Endothelial cell of hepatic sinusoid (primary cell): ENCODE results near the gene COL24A1.
"Not testable (repeated sequence)": the region's sequence is repeated elsewhere in the genome, so short reads cannot be mapped to it uniquely, and the experiment has no call there.

Experiments used
- in situ Hi-C: cut with HindIII; loops from 2 replicates; pipeline ENCODE4 v1.10.0; 2017; ENCODE audit warnings: low sequenced_read_pairs

Gene COL24A1

DNA sequence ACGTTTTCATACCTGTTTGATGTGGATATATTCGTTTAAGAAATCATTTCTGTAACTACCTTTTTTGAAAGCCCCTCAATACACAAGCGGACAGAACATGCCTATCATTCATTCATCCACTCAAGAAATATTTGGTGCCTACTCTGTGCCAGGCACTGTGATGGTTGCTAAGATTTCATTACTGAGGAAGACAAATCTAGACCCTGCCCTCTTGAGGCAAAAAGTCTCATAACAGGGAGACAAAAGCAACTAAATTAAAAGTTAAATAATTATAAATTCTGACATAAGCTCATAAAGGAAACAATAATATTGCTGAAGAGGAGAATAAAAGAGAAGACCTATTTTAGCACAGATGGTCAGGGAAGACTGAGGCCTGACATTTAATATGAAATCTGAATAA is 244.8 kb downstream of the COL24A1 start:
- in situ Hi-C loops: no loop called here

DNA sequence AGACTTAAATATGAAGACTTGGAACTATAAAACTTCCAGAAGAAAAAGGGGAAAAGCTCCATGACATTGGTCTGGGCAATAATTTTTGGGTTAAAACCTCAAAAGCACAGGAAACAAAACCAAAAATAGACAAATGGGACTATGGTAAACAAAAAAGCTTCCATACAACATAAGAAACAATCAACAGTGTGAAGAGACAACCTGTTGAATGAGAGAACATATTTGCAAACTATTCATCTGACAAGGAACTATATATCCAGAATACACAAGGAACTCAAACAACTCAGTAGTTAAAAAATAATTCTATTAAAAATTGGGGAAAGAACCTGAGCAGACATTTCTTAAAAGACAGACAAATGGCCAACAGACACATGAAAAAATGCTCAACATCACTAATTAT is 255.7 kb downstream of the COL24A1 start:
- in situ Hi-C loops: no loop called here

- in situ Hi-C loops: no loop called here
Observed at GRCh38 chr1:85898861-85899260, 257.7 kb downstream of the COL24A1 start.

- in situ Hi-C loops: no loop called here
Observed at GRCh38 chr1:85894651-85895050, 261.9 kb downstream of the COL24A1 start.

- in situ Hi-C loops: no loop called here
Observed at GRCh38 chr1:85892366-85892765, 264.2 kb downstream of the COL24A1 start.

DNA sequence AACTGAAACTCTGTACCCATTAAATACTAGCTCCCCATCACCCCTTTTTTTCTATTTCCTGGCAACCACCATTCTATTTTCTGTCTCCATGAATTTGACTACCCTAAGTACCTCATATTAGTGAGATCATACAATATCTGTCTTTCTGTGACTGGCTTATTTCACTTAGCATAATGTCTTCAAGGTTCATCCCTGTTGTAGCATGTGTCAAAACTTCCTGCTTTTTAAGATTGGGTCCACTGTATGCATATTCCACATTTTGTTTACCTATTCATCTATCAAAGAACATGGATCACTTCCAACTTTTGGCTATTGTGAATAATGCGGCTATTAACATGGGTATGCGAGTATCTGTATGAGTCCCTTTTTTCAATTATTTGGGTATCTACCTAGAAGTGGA is 266.7 kb downstream of the COL24A1 start:
- in situ Hi-C loops: no loop called here

- in situ Hi-C loops: no loop called here
Observed at GRCh38 chr1:85888921-85889320, 267.7 kb downstream of the COL24A1 start.

- in situ Hi-C loops: no loop called here
Observed at GRCh38 chr1:85884372-85885035, 272.1 kb downstream of the COL24A1 start.

GRCh38 chr1:85867189-85867588 is 289.4 kb downstream of the COL24A1 start:
- in situ Hi-C loops: no loop called here

- in situ Hi-C loops: no loop called here
Observed at GRCh38 chr1:85865213-85865612, 291.4 kb downstream of the COL24A1 start.

DNA sequence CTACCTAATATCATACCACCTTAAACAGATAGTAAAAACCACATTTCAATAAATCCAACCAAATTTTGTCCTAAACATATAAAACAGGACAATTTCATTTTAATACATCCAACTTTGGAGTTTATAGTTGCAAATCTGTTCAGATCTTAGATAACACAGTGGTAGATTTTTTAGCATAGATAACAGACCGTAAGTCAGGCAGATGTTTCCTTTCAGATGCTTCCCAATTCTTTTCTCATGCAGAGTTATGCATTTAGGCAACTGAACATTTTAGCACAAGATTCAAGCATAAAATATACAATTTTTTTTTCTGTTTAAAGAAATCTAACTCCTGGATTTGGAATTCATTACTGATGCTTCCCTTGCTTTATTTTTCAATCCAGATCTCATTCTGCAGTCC is 291.8 kb downstream of the COL24A1 start:
- in situ Hi-C loops: no loop called here

- in situ Hi-C loops: not testable (repeated sequence)
Observed at GRCh38 chr1:85863639-85864038, 292.9 kb downstream of the COL24A1 start.

DNA sequence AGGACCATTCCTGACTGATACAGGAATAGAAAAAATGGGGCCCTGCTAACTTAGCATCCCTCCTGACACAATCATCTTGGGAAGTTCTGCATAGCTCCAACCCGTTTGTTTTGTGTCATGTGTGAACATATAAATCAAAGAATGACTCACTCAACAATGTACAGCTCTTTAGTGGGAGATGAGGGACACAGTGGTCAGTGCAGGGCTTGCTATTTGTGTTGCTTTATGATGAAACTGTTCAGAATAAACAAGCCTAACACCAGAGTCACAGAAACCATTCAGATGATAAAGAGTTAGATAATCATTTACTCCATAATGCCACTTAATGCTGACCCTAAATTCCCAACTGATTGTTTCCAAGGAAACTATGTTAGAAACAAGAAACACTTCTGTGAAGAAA is 294.1 kb downstream of the COL24A1 start:
- in situ Hi-C loops: no loop called here

GRCh38 chr1:85857991-85858390 is 298.6 kb downstream of the COL24A1 start:
- in situ Hi-C loops: no loop called here

- in situ Hi-C loops: no loop called here
Observed at GRCh38 chr1:85850238-85850637, 306.3 kb downstream of the COL24A1 start.

- in situ Hi-C loops: no loop called here
Observed at GRCh38 chr1:85849660-85850059, 306.9 kb downstream of the COL24A1 start.

DNA sequence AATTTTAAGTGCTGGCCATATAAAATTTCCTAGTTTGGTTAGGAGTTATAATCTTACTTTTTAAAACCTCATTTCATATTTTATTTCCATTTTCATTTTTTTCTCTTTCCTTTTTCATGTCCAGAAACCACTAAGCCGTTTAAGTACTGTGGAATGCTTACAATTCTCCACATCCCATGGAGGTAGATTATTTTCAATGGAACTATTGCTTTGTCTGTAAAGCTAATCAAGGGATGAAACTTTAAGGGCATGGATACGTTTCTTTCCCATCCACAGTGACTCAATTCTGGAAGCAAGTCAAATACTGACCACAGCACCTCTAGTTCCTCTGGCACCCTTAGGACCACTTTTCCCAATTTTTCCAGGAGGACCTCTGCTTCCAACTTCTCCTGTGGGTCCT is 309.2 kb downstream of the COL24A1 start:
- in situ Hi-C loops: no loop called here

DNA sequence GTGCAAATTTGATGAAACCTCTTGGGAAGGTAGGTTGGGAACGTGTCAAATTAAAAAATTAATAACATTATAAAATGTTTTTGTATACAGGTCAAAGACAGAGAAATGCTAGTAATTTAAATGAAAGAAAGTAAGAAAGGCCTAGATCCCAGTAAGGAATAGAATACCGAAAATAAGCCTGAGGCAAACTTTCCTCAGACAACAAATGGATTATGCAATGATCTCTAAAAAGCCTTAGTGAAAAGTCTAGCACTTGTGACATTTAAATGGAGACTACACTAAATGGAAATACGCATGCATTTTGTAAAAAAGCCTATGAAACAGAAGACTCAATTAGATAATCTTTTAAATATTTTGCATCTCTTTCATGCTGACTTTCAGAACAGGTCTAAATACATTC is 309.9 kb downstream of the COL24A1 start:
- in situ Hi-C loops: no loop called here

DNA sequence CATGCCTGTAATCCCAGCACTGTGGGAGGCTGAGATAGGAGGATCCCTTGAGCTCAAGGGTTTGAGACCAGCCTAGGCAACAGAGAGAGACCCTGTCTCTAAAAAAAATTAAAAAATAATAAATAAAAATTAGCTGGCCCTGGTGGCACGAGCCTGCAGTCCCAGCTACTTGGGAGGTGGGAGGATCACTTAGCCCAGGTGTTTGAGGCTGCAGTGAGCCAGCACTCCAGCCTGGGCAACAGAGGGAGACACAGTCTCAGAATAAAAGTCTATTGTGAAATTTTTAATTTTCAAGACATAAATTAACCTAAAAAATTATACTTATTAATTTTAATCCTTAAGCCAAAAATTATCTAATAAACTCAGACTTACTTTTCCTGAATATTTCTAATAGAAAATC is 317.1 kb downstream of the COL24A1 start:
- in situ Hi-C loops: no loop called here

DNA sequence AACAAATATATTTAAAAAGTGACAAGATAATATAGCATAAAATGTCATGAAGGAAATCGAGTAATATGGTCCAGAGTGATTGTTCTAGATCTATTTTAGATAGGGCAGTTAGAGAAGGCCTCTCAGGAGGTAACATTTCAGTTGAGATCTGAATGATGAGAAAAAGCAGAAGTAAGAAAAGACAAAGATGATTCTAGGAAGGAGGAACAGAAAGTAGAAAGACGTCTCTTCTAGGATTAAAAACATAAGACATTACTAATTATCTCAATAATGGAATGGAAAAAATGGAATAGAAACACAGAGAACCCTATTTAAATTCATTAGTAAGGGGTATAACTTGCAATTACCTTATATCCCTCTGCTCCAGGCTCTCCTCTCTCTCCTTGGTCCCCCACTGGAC is 318.3 kb downstream of the COL24A1 start:
- in situ Hi-C loops: no loop called here

DNA sequence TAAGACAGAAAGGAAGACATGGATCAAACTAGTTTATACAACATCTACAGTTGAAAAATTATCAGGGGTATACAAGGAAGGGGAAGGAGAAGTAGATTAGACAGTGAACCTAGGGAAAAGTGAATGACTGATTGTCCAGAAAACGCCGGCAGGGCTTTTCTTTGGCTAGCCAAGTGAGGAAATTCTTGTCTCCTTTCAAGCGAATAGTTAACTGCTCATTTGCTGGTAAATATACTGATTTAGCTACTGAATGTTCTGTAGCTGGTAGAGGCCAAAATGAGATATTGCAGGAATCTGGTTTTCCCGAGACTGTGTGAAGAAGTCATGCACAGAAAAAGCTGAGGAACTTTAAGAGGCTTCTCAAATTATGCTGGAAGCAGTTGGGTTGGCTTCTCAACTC is 319.8 kb downstream of the COL24A1 start:
- in situ Hi-C loops: no loop called here

DNA sequence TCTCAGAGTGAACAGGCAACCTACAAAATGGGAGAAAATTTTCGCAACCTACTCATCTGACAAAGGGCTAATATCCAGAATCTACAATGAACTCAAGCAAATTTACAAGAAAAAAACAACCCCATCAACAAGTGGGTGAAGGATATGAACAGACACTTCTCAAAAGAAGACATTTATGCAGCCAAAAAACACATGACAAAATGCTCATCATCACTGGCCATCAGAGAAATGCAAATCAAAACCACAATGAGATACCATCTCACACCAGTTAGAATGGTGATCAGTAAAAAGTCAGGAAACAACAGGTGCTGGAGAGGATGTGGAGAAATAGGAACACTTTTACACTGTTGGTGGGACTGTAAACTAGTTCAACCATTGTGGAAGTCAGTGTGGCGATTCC is 323.4 kb downstream of the COL24A1 start:
- in situ Hi-C loops: not testable (repeated sequence)

GRCh38 chr1:85830837-85831236 is 325.7 kb downstream of the COL24A1 start:
- in situ Hi-C loops: no loop called here
